PFSK-1 (cell line): Measurements from ENCODE around the gene ZFP1.

Experiments used
- FOXP2 ChIP-seq: optimal IDR thresholded peaks from 2 replicates; pipeline ENCODE3; 2011; ENCODE audit warnings: borderline replicate concordance, control low read depth, inconsistent platforms; ENCODE audit not compliant: insufficient read depth; ENCODE audit errors: extremely low read length, extremely low read depth
- POLR2AphosphoS5 ChIP-seq: IDR thresholded peaks from 2 replicates; pipeline ENCODE4 v1.6.1; 2012; ENCODE audit warnings: low read depth, mild to moderate bottlenecking, control low read depth, low read length, moderate library complexity
- REST ChIP-seq, 2 experiments: IDR thresholded peaks; 2 replicates each; pipeline versions ENCODE4 v1.6.1 to v1.8.0; 2011 to 2012; ENCODE audit warnings: low read depth in 2 of 2, low read length in 2 of 2, control low read depth in 1 of 2, inconsistent platforms in 1 of 2, mild to moderate bottlenecking in 1 of 2, moderate library complexity in 1 of 2; ENCODE audit not compliant: insufficient read depth in 1 of 2
- SIN3A ChIP-seq: IDR thresholded peaks from 2 replicates; pipeline ENCODE4 v1.6.1; 2012; ENCODE audit warnings: mild to moderate bottlenecking, low read length, moderate library complexity, borderline replicate concordance; ENCODE audit not compliant: insufficient read depth
- TAF1 ChIP-seq: IDR thresholded peaks from 2 replicates; pipeline ENCODE4 v1.6.1; 2012; ENCODE audit warnings: low read length, control low read depth, borderline replicate concordance; ENCODE audit not compliant: insufficient read depth

Gene ZFP1

DNA sequence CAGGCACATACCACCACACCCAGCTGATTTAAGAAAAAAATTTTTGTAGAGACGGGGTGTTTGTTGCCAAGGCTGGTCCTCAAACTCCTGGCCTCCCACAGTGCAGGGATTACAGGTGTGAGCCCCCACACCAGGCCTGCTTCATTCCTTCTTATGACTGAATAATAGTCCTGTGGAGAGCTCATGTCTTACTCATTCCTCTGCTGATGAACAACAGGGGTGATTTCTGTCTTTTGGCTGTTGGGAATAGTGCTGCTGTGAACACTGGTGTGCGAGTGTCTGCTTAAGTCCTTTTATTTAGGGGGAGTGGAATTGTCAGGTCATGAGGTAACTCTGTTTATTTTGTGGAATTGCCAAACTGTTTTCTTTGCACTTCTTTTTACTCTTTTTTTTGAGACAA lies 67.8 kb downstream of the ZFP1 start:
- no peak for TF ChIP-seq TAF1
- TF ChIP-seq SIN3A, result no peak
- TF ChIP-seq REST (IDR thresholded peaks at IDR 0.05; ENCODE audit: insufficient read depth in 1 of 2, low read depth in 2 of 2, low read length in 2 of 2), result no peak
- TF ChIP-seq FOXP2, result no peak
- no peak for TF ChIP-seq POLR2AphosphoS5

DNA sequence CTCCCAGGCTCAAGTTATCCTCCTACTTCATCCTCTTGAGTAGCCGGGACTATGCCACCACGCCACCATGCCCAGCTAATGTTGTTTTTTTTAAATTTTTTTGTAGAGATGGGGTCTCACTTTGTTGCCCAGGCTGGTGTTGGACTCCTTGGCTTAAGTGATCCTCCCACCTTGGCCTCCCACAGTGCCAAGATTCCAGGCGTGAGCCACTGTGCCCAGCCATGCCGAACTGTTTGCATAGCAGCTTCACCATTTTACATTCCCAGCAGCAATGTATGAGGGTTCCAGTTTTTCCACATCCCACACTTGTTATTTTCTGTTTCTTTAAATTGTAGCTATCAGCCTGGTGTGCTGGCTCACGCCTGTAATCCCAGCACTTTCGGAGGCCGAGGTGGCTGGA lies 68.3 kb downstream of the ZFP1 start:
- TF ChIP-seq REST (IDR thresholded peaks at IDR 0.05; ENCODE audit: insufficient read depth in 1 of 2, low read depth in 2 of 2, low read length in 2 of 2) (no peak), FOXP2 (no peak), POLR2AphosphoS5 (no peak), SIN3A (no peak), TAF1 (no peak)

DNA sequence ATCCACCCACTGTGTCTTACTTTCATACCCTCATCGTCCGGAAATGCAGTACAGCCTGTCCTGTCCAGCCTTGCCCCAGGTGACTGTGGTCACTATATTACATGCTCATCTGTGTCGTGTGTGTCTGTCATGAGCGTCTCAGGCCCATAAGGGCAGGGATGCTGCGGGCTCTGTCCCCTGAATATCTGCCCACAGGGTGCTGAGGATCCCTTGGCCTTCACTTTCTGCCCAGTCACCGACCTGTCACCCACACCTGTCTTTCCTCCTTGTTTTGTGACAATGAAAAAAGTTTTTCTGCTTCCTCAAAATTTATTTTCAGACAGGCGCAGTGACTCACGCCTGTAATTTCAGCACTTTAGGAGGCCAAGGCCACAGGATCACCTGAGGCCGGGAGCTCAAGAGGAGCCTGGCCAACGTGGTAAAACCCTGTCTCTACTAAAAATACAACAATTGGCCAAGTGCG lies 69.1 kb downstream of the ZFP1 start:
- TF ChIP-seq TAF1, result no peak
- TF ChIP-seq POLR2AphosphoS5, result no peak

GRCh38 chr16:75218256-75219076 lies 70.1 kb downstream of the ZFP1 start, which contains the start of gene CTRB1:
Gene CTRB1, plus strand, starts transcription at chr16:75218988. Its CDS starts 20 bp downstream, at chr16:75219008.
- no peak for TF ChIP-seq POLR2AphosphoS5
- no peak for TF ChIP-seq FOXP2
- TF ChIP-seq SIN3A, result no peak
- no peak for TF ChIP-seq REST (IDR thresholded peaks at IDR 0.05; ENCODE audit: insufficient read depth in 1 of 2, low read depth in 2 of 2, low read length in 2 of 2)
- TF ChIP-seq TAF1, result no peak

GRCh38 chr16:75219088-75219487 lies 70.8 kb downstream of the ZFP1 start:
- TF ChIP-seq SIN3A, result no peak
- TF ChIP-seq FOXP2, result no peak
- TF ChIP-seq TAF1, result no peak

DNA sequence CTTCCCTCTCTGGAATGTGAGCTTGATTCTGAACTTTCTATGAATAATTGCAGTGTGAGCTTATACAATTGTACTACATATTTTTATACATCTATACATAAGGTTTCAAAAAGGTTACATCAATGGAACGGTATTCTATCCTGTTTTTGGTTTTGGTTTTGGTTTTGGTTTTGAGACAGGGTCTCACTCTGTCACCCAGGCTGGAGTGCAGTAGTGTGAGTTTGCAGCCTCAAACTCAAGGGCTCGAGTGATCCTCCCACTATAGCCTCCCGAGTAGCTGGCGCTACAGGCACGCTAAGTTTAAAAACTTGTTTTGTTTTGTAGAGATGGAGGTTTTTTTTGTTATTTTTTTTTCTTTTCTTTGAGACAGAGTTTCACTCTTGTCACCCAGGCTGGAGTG lies 71.5 kb downstream of the ZFP1 start:
- TF ChIP-seq POLR2AphosphoS5 (no peak), FOXP2 (no peak), REST (IDR thresholded peaks at IDR 0.05; ENCODE audit: insufficient read depth in 1 of 2, low read depth in 2 of 2, low read length in 2 of 2) (no peak), SIN3A (no peak), TAF1 (no peak)
